A549 (cell line): ENCODE data around the gene MPRIP.

Experiments used
- BHLHE40 ChIP-seq: IDR thresholded peaks from 2 replicates; pipeline ENCODE4 v1.6.1; 2012; ENCODE audit warnings: low read depth, low read length, inconsistent platforms
- EP300 ChIP-seq, 2 experiments: fragments of >200 bp; sonication (Bioruptor Twin); formaldehyde crosslinking; IDR thresholded peaks; 2 replicates in 1 of 2; 3 replicates in 1 of 2; pipeline ENCODE4 v1.6.1; 2016 to 2017
- ESRRA ChIP-seq: fragments of 150-350 bp; IDR thresholded peaks from 2 replicates; pipeline ENCODE4 v1.6.1; 2014; ENCODE audit warnings: mild to moderate bottlenecking, low read length, borderline replicate concordance
- JUNB ChIP-seq: fragments of >200 bp; sonication (Bioruptor Twin); formaldehyde crosslinking; IDR thresholded peaks from 2 replicates; pipeline ENCODE4 v1.6.1; 2016
- RFX5 ChIP-seq: fragments of 450-650 bp; IDR thresholded peaks from 2 replicates; pipeline ENCODE4 v1.7.1; 2014; ENCODE audit warnings: antibody characterized with exemption, mild to moderate bottlenecking, moderate library complexity
- SMC3 ChIP-seq: fragments of >200 bp; sonication (Bioruptor Twin); formaldehyde crosslinking; IDR thresholded peaks from 3 replicates; pipeline ENCODE4 v1.6.1; 2018; ENCODE audit warnings: inconsistent platforms
- SREBF2 ChIP-seq: fragments of 450-650 bp; IDR thresholded peaks from 2 replicates; pipeline ENCODE4 v1.6.1; 2014; ENCODE audit warnings: mild to moderate bottlenecking, moderate library complexity
- TF ChIP-seq, protein P1 (sequence below): fragments of >200 bp; sonication (Bioruptor Twin); formaldehyde crosslinking; IDR thresholded peaks from 3 replicates; pipeline ENCODE4 v1.5.1; 2016
- TF ChIP-seq, protein P2 (sequence below): fragments of >200 bp; sonication (Bioruptor Twin); formaldehyde crosslinking; IDR thresholded peaks from 3 replicates; pipeline ENCODE4 v1.6.1; 2016
- TF ChIP-seq, protein P3 (sequence below): IDR thresholded peaks from 2 replicates; pipeline ENCODE4 v1.6.1; 2012
- TF ChIP-seq, protein P4 (sequence below): fragments of 150-350 bp; IDR thresholded peaks from 2 replicates; pipeline ENCODE4 v1.6.1; 2014; ENCODE audit warnings: low read depth, mild to moderate bottlenecking, low read length
- TF ChIP-seq, protein P5 (sequence below): fragments of 250-450 bp; sonication (Bioruptor Pico); IDR thresholded peaks from 2 replicates; pipeline ENCODE4 v1.5.0; 2021; ENCODE audit warnings: mild to moderate bottlenecking, moderate library complexity, borderline replicate concordance

DNA sequence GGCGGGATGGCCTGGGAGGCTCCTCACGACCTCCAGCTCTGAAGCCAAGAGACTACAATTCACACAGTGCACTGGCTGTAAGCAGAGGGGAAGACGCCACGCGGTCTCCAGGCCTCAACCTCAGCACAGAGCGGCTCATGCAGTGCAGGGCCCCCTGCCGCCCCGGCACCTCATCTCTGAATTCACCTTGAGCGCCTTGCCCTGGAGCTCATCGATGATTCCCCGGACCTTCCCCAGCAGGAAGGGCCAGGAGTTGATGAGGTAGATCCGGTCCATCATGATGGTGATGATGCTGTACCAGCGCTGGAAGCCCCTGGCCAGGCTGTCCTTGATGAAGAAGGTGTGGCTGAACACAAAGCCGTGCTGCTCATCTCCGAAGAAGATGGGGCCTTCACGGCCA is 181.5 kb downstream of the MPRIP start:
- TF ChIP-seq, protein P1, sequence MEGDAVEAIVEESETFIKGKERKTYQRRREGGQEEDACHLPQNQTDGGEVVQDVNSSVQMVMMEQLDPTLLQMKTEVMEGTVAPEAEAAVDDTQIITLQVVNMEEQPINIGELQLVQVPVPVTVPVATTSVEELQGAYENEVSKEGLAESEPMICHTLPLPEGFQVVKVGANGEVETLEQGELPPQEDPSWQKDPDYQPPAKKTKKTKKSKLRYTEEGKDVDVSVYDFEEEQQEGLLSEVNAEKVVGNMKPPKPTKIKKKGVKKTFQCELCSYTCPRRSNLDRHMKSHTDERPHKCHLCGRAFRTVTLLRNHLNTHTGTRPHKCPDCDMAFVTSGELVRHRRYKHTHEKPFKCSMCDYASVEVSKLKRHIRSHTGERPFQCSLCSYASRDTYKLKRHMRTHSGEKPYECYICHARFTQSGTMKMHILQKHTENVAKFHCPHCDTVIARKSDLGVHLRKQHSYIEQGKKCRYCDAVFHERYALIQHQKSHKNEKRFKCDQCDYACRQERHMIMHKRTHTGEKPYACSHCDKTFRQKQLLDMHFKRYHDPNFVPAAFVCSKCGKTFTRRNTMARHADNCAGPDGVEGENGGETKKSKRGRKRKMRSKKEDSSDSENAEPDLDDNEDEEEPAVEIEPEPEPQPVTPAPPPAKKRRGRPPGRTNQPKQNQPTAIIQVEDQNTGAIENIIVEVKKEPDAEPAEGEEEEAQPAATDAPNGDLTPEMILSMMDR, result no peak
- TF ChIP-seq EP300 (IDR thresholded peaks at IDR 0.05), result no peak
- no peak for TF ChIP-seq BHLHE40
- no peak for TF ChIP-seq SMC3
- TF ChIP-seq, protein P2, sequence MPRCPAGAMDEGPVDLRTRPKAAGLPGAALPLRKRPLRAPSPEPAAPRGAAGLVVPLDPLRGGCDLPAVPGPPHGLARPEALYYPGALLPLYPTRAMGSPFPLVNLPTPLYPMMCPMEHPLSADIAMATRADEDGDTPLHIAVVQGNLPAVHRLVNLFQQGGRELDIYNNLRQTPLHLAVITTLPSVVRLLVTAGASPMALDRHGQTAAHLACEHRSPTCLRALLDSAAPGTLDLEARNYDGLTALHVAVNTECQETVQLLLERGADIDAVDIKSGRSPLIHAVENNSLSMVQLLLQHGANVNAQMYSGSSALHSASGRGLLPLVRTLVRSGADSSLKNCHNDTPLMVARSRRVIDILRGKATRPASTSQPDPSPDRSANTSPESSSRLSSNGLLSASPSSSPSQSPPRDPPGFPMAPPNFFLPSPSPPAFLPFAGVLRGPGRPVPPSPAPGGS, result no peak
- TF ChIP-seq, protein P3, sequence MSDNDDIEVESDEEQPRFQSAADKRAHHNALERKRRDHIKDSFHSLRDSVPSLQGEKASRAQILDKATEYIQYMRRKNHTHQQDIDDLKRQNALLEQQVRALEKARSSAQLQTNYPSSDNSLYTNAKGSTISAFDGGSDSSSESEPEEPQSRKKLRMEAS, result no peak
- TF ChIP-seq, protein P4, sequence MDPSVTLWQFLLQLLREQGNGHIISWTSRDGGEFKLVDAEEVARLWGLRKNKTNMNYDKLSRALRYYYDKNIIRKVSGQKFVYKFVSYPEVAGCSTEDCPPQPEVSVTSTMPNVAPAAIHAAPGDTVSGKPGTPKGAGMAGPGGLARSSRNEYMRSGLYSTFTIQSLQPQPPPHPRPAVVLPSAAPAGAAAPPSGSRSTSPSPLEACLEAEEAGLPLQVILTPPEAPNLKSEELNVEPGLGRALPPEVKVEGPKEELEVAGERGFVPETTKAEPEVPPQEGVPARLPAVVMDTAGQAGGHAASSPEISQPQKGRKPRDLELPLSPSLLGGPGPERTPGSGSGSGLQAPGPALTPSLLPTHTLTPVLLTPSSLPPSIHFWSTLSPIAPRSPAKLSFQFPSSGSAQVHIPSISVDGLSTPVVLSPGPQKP, result no peak
- no peak for TF ChIP-seq RFX5
- TF ChIP-seq ESRRA, result no peak
- no peak for TF ChIP-seq SREBF2
- TF ChIP-seq JUNB, result no peak
- TF ChIP-seq, protein P5, sequence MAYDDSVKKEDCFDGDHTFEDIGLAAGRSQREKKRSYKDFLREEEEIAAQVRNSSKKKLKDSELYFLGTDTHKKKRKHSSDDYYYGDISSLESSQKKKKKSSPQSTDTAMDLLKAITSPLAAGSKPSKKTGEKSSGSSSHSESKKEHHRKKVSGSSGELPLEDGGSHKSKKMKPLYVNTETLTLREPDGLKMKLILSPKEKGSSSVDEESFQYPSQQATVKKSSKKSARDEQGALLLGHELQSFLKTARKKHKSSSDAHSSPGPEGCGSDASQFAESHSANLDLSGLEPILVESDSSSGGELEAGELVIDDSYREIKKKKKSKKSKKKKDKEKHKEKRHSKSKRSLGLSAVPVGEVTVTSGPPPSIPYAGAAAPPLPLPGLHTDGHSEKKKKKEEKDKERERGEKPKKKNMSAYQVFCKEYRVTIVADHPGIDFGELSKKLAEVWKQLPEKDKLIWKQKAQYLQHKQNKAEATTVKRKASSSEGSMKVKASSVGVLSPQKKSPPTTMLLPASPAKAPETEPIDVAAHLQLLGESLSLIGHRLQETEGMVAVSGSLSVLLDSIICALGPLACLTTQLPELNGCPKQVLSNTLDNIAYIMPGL, result no peak
